NCI-H1436 (cell line): Measurements from ENCODE around the gene CHID1.
A peak's percentile ranks its signal among the peaks of the same experiment; 100 is the strongest.

Experiments used
- DNase-seq: peaks from one replicate; lab custom pipeline; 2025; lab: John Stamatoyannopoulos, UW

CHID1 gene

DNA sequence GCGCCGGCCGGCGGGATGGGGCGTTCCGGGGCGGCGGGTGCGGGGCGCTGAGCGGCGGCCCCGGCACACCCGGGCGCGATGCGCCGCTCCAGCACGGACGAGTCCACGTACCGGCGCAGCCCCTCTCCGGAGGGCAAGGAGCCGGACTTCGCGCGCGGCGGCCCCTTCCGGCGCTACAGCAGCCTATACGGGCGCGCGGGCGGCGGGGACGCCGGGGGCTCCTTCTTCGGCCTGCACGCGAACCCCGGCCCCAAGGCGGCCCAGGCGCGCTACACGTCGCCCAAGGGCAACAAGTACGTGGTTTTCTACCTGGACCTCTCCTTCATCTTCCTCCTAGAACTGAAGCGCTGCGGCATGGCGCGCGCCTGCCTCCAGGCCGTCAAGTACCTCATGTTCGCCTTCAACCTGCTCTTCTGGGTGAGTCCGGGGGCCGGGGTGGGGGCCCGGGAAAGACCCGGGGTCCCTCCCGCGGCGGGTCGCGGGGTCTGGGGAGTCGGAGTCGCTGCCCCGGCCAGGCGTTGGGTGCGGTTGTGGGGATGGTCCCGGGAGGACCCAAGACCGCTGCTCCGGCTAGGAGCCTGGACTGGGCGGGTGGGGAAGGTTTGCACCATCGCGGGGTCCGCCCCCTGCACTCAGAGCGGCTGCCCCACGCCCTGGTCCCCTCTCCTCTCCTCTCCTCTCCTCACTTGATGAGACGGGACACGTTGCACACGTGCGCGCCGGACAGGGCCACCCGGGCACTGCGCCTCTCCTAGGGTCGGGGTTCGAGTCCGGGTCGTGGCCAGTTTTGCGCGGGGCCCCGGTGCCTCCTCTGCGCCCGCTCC lies 60.4 kb downstream of the CHID1 start:
- DNase-seq, result no peak

DNA sequence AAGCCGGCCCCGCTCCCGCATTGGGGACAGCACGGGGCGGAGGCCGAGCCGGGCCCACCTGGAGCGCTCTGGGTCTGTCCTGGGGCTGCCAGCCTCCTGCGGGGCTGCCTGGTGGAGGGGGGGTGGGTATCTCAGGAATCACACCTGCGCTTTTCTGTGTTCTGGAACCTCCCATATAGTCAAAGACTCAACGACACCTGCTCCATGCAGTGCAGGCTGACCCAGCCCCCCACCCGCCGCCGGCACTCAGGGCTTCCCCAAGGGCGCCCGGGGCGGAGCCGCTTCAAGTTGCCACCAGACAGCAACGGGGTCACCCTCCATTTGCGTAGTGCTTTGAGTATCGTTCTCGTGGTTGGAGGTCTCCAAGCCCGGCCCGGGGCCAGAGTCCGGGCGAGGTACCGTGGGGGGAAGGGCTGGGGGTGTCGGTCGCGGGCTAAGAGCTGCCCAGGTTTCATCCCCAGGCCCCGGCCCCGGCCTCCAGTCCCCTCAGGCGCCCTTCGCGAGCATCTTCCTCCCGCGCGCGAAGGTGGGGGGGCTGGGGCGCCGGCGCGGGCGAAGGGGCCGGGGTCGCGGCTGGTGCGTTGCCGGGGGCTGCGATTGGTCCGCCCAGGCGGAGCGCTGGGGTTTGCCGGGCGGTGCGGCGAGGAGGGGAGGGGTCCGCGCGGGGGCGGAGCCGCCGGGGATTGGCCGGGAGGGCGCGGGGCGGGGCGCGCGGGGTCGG lies 61.3 kb downstream of the CHID1 start:
- peak; percentile 46 for DNase-seq

- DNase-seq, result peak; percentile 34
These were observed 62.2 kb downstream of the CHID1 start for GRCh38 chr11:848380-848931.

- DNase-seq, result no peak
These were observed 62.7 kb downstream of the CHID1 start for GRCh38 chr11:847876-848275.

GRCh38 chr11:846496-847098 lies 64.0 kb downstream of the CHID1 start:
- DNase-seq, result no peak

- DNase-seq, result no peak
These were observed 64.6 kb downstream of the CHID1 start for GRCh38 chr11:845872-846495.

GRCh38 chr11:844693-845644 lies 65.6 kb downstream of the CHID1 start:
- DNase-seq, result no peak

DNA sequence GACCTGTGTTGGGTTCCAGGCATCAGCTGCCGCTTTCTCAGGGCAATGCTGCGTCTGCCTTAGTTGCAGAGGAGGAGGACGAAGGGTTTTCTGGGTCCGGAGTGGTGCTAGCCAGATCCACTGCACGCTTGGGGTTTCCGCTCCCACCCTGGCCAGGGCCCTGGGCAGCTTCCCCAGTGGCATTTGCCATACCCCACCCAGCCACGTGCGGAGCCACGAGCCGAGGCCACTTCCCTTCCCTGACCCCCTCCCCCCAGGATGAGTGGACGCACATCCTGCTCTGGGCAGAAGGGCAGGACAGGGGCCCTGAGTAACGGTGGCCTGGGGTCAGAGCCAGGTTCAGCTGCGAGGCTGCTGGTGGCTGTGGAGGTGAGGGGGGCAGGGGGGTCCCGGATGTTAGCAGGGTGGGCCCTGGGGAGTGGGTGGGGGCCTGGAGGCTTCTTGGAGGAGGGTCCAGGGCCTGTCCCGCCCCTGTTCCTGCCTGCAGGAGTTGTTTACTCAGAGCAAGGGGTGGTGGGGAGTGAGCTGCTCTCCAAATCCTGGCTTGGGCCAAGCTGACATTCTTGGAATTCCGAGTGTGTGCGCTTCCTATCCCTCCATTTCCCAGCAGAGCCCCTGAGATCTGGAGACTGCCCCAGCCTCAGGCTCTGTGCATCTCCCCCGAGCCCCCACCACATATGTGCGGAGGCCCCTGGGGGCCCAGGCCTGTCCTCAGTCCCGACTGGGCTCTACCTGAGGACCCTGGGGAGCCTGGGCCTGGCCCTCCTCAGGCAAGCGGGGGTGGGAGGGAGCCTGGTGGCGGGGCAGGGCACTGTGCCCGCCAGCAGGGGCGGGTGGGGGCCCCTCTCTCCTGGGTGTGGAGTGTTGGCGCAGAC lies 66.6 kb downstream of the CHID1 start:
- DNase-seq, result no peak

GRCh38 chr11:843086-843734 lies 67.4 kb downstream of the CHID1 start:
- DNase-seq, result no peak

DNA sequence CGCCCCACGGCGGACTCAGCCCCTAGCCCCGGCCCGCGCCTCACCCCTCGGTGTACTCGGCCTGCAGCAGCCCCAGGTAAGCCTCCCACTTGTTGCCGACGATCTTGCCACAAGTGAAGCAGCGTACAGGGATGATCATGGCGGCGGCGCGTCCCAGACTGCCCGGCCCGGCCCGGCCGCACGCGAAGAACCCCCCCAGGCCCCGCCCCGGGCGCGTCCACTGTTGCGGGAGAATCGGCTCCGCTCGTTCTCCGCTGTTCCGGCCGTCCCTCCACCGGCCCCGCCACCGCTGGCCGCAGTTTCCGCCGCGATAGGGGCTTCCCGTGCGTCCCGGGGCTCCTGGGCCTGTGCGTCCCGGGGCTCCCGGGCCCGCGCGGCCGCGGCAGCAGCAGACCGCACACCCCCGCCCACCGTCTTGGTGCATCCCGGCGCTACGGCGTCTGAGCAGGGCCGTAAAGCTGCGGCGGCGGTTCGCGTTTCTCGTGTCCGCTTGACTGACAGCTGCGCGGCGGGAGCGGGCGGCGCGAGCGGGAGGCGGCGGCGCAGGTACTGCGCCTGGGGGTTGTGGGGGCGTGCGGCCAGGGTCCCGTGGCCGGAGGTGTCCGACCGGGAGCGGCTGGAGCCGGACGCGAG lies 68.1 kb downstream of the CHID1 start, which contains the start of the genes POLR2L and TSPAN4:
Gene POLR2L, minus strand, starts transcription at position 160 of the 633 bp plus-strand sequence. Its CDS starts 21 bp downstream, at position 139.
Gene TSPAN4, plus strand, starts transcription at position 483 of the 633 bp plus-strand sequence. CDS start 7,453 bp downstream, outside the sequence.
- DNase-seq, result peak; percentile 82

- DNase-seq, result no peak
These were observed 68.6 kb downstream of the CHID1 start for GRCh38 chr11:841981-842369.

- DNase-seq, result no peak
These were observed 70.6 kb downstream of the CHID1 start for GRCh38 chr11:839875-840617.

DNA sequence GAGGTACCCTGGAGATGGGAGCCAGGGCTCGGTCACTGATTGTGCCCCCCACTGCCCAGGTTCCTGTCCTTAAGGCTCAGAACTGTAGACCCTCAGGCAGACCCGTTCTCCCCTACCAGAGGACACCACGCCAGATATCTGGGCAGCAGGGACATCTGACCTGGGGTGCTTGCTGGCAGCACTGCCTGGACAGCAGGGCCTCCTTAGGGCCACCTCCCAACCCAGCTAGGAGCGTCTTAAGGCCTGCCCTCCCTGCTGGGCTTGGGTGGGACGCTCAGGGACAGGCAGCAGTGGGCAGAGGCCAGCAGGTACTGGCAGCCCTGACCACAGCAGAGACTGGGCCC lies 71.4 kb downstream of the CHID1 start:
- DNase-seq, result no peak

DNA sequence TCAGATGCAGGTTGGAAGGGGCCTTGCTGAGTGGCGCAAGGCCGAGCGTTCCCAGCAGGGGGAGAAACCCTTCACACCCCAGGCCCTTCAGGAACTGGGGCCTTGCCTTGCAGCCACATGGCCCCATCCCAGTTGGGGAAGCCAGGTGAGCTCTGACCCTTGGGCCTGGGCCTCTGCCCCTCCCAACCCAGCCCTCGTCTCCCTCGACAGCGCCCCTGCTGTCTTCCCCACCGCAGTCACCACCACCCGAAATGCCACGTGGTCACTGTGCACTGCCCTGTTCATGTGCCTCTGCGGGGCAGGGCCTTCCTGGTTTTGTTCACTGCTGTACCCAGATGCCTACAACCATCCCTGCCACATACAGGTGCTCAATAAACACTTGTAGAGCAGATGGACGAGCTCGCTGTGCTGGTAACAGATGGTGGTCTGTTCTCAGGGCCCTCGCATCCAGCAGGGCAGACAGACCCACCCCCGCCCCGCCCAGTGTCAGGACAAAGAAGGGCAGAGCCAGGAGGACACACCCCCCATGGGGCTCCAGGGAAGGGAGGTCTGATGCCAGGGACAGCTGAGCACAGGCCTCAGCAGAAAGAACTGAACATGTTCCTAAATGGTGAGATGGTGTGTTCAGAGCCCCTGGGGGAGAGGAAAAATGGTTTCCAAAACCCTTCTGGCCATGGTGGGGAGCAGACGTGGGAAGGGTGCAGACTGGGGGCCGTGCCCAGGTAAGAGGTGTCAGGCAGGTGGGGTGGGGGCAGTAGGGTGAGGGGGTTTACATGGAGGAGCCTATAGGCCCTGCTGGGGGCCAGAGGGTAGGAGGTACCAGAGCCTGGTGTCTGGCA lies 72.0 kb downstream of the CHID1 start:
- DNase-seq, result no peak

- no peak for DNase-seq
These were observed 72.7 kb downstream of the CHID1 start for GRCh38 chr11:837990-838307.

GRCh38 chr11:837189-837989 lies 73.2 kb downstream of the CHID1 start:
- no peak for DNase-seq

- no peak for DNase-seq
These were observed 73.9 kb downstream of the CHID1 start for GRCh38 chr11:836700-837099.
